ENCODE measurements around the gene IL22.

- TF ChIP-seq, protein P1, sequence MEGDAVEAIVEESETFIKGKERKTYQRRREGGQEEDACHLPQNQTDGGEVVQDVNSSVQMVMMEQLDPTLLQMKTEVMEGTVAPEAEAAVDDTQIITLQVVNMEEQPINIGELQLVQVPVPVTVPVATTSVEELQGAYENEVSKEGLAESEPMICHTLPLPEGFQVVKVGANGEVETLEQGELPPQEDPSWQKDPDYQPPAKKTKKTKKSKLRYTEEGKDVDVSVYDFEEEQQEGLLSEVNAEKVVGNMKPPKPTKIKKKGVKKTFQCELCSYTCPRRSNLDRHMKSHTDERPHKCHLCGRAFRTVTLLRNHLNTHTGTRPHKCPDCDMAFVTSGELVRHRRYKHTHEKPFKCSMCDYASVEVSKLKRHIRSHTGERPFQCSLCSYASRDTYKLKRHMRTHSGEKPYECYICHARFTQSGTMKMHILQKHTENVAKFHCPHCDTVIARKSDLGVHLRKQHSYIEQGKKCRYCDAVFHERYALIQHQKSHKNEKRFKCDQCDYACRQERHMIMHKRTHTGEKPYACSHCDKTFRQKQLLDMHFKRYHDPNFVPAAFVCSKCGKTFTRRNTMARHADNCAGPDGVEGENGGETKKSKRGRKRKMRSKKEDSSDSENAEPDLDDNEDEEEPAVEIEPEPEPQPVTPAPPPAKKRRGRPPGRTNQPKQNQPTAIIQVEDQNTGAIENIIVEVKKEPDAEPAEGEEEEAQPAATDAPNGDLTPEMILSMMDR (conservative IDR thresholded peaks at IDR 0.05; ENCODE audit: low read length): no peak
- TF ChIP-seq EZH2phosphoT487 (IDR thresholded peaks at IDR 0.05; ENCODE audit: borderline replicate concordance): no peak
Measured at GRCh38 chr12:68237619-68238018, 15.8 kb downstream of the IL22 start.

Measured in Loucy (cell line).